ENCODE measurements around the gene GALNT13.

Gene GALNT13

DNA sequence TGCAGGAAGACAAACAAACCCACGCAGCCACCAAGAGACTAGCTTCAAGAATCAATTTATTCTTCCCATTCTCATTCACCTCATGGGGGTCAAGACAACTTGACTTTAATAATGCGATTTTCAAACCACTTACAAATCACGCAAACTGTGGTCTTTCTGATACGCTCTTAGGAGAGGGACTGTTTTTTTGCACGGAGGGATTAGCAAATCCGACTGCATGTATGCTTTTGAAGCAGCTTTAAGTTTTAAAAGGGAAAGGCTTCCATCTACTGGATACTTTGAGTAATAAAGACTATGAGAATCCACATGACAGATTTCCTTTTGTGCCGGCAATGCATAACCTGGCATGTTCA lies 503.8 kb downstream of the GALNT13 start:
- Histone ChIP-seq H3K4me2 (ENCODE audit: low read length) (no peak overlapping the region), H3K27me3 (ENCODE audit: control insufficient read depth, insufficient read depth, low read length) (no peaks in the 10 kb centered on the region), H3K9ac (no peak overlapping the region), H3K27ac (no peak overlapping the region), H2AFZ (no peak overlapping the region), H3K79me2 (no peaks in the 10 kb centered on the region), H3K4me1 (no peaks in the 10 kb centered on the region), H3K4me3 (ENCODE audit: low read depth, low read length) (no peak overlapping the region), H3K9me3 (ENCODE audit: control insufficient read depth, low read length) (no peaks in the 10 kb centered on the region), H3K36me3 (ENCODE audit: control insufficient read depth, insufficient read depth, low read length) (no peaks in the 10 kb centered on the region)
- TF ChIP-seq, protein P1, sequence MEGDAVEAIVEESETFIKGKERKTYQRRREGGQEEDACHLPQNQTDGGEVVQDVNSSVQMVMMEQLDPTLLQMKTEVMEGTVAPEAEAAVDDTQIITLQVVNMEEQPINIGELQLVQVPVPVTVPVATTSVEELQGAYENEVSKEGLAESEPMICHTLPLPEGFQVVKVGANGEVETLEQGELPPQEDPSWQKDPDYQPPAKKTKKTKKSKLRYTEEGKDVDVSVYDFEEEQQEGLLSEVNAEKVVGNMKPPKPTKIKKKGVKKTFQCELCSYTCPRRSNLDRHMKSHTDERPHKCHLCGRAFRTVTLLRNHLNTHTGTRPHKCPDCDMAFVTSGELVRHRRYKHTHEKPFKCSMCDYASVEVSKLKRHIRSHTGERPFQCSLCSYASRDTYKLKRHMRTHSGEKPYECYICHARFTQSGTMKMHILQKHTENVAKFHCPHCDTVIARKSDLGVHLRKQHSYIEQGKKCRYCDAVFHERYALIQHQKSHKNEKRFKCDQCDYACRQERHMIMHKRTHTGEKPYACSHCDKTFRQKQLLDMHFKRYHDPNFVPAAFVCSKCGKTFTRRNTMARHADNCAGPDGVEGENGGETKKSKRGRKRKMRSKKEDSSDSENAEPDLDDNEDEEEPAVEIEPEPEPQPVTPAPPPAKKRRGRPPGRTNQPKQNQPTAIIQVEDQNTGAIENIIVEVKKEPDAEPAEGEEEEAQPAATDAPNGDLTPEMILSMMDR (IDR thresholded peaks at IDR 0.05) = peak; percentile 18

DNA sequence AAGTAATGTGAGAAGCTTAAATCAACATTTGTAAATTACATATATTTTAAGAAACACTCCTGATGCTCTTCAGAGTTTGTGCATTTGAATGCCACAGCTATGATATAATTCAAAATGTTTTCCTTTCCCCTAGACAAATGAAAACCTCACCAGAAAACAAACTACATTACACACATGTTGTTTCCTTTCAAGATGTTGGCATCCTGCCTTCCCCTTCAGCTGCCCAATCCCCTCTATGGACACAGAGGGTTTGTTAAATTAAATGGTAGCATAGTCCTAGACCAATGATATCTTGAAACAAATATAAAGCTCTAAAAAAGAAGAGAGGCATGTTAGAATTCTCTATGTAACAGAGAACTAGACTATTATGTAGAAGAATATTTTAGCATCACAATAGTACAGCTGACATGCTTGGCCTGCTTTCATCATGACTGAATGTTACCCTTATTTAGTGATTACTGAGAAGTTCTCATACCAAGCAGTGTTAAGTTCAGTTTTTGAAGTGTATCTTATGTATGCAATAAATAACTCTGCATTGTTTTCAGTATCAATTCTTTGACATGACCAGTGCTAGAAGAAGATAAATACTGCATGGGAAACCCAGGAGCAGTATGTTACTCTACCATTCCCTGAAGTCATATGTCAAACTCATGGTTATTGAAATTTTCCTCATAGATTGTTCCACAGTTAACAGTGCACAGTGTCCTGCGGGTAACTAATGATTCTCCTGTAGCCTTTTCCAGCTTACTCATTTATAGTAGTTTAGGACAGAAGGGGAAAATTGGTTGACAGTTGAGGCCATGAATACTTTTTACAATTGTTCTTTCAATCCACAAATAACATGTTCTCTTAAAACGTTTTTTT lies 510.4 kb downstream of the GALNT13 start:
- TF ChIP-seq, protein P1 (IDR thresholded peaks at IDR 0.05) = no peak
- Histone ChIP-seq H3K27me3 (ENCODE audit: control insufficient read depth, insufficient read depth, low read length) (no peaks in the 10 kb centered on the region), H3K4me1 (no peaks in the 10 kb centered on the region), H3K4me3 (ENCODE audit: low read depth, low read length) (no peak overlapping the region), H3K4me2 (ENCODE audit: low read length) (no peak overlapping the region), H2AFZ (no peak overlapping the region), H3K27ac (no peak overlapping the region), H3K9me3 (ENCODE audit: control insufficient read depth, low read length) (no peaks in the 10 kb centered on the region), H3K36me3 (ENCODE audit: control insufficient read depth, insufficient read depth, low read length) (no peaks in the 10 kb centered on the region), H3K79me2 (no peaks in the 10 kb centered on the region), H3K9ac (no peak overlapping the region)

DNA sequence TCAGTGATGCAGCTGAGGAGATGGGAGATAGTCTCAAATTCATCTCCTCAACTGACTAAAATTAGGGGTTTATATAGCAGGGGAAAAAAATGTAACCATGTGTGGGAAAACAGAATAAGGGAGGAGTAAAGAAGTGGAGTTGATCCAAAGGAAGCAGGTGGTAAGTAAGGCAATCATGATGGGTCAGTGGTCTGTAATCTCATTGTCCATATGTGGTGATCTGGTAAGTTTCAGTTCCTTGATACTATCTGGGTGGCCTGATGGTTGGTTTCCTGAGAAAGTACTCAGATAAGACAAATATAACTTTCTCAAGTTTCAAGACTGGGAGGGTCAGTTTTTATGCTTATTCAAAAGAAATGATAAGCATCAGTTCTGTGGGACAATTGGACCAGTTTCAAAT lies 514.5 kb downstream of the GALNT13 start:
- Histone ChIP-seq H3K4me3 (ENCODE audit: low read depth, low read length) (no peak overlapping the region), H2AFZ (no peak overlapping the region), H3K27ac (no peak overlapping the region), H3K4me1 (no peaks in the 10 kb centered on the region), H3K4me2 (ENCODE audit: low read length) (no peak overlapping the region), H3K79me2 (no peaks in the 10 kb centered on the region), H3K27me3 (ENCODE audit: control insufficient read depth, insufficient read depth, low read length) (no peaks in the 10 kb centered on the region), H3K9ac (no peak overlapping the region), H3K36me3 (ENCODE audit: control insufficient read depth, insufficient read depth, low read length) (no peaks in the 10 kb centered on the region), H3K9me3 (ENCODE audit: control insufficient read depth, low read length) (no peaks in the 10 kb centered on the region)
- TF ChIP-seq, protein P1 (IDR thresholded peaks at IDR 0.05) = no peak

DNA sequence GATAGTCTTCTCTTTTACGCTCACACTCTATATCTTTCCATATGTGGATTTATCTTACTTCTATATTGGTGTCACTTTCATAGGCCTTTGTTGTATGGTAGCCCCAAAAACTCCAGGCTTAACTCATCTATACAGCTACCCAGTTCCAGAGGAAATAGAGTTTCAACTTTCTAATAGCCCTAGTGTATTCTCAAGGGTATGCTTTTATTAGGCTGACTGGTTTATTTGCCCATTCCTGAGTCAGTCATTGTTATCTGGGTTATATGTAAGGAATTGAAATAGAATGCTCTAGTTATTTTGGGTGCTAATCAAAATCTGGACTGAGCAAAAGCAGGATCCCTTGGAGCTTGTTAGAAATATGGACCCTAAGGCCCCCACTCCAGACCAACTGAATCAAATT lies 519.3 kb downstream of the GALNT13 start:
- H3K79me2 ChIP-seq = no peaks in the 10 kb centered on the region

More for the DNA sequence above, 519.3 kb downstream of the GALNT13 start:
- Histone ChIP-seq H3K36me3 (ENCODE audit: control insufficient read depth, insufficient read depth, low read length) (no peaks in the 10 kb centered on the region), H2AFZ (no peak overlapping the region), H3K27me3 (ENCODE audit: control insufficient read depth, insufficient read depth, low read length) (no peaks in the 10 kb centered on the region), H3K9me3 (ENCODE audit: control insufficient read depth, low read length) (no peaks in the 10 kb centered on the region), H3K27ac (no peak overlapping the region), H3K4me2 (ENCODE audit: low read length) (no peak overlapping the region), H3K4me1 (no peaks in the 10 kb centered on the region), H3K9ac (no peak overlapping the region), H3K4me3 (ENCODE audit: low read depth, low read length) (no peak overlapping the region)
- TF ChIP-seq, protein P1 (IDR thresholded peaks at IDR 0.05) = no peak

Measured in parathyroid adenoma (tissue), 2 donors.